Embryonic facial prominence (tissue), 1 donor: ENCODE results near the gene CENPC.

ENCODE experiments used
- DNase-seq: peaks from one replicate; pipeline ENCODE4 v3.0.0-alpha.2; 2016; ENCODE audit errors: extremely low spot score

CENPC gene, protein sequence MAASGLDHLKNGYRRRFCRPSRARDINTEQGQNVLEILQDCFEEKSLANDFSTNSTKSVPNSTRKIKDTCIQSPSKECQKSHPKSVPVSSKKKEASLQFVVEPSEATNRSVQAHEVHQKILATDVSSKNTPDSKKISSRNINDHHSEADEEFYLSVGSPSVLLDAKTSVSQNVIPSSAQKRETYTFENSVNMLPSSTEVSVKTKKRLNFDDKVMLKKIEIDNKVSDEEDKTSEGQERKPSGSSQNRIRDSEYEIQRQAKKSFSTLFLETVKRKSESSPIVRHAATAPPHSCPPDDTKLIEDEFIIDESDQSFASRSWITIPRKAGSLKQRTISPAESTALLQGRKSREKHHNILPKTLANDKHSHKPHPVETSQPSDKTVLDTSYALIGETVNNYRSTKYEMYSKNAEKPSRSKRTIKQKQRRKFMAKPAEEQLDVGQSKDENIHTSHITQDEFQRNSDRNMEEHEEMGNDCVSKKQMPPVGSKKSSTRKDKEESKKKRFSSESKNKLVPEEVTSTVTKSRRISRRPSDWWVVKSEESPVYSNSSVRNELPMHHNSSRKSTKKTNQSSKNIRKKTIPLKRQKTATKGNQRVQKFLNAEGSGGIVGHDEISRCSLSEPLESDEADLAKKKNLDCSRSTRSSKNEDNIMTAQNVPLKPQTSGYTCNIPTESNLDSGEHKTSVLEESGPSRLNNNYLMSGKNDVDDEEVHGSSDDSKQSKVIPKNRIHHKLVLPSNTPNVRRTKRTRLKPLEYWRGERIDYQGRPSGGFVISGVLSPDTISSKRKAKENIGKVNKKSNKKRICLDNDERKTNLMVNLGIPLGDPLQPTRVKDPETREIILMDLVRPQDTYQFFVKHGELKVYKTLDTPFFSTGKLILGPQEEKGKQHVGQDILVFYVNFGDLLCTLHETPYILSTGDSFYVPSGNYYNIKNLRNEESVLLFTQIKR

DNA sequence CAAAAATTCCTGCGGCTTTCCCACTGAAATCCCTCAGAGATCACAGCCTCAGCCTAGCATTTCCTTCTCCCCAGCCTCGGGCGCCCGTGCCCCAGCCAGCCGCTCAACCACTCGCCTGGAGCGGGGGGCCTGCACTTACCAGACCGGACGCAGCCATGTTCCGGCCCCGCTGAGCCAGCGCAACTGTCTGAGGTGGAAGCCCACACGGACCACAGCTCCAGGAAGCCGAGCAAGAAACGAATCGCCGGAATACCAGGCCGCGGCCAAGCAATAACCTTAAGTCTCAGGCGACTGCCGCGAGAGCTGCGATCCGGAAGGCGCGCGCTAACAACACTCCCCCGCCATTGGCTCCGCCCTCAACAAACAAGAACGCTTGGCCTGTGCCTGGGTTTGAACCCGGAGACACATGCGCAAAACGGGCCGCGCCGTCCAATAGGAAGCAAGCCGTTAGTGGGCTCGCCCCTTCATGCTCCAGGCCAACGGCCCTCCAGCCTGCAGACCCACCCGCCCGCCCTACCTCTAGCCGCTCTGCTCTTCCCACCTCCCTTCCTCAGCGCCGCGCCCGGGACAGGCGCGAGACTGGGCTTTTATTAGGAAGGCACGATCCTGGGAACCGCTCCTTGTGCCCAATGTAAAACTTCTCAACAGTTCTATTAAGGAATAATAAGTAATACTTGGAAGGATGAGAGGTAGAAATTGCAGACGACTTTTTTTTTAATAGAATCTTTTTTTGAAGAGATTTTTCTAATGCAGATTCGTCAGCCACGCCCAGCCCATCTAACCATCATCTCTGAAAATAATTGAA, at the start of gene CENPC:
TSS of gene CENPC (minus strand) at position 305 of the 805 bp plus-strand sequence. CDS start at position 157, 148 bp downstream.
- peak; percentile 93 for DNase-seq

DNA sequence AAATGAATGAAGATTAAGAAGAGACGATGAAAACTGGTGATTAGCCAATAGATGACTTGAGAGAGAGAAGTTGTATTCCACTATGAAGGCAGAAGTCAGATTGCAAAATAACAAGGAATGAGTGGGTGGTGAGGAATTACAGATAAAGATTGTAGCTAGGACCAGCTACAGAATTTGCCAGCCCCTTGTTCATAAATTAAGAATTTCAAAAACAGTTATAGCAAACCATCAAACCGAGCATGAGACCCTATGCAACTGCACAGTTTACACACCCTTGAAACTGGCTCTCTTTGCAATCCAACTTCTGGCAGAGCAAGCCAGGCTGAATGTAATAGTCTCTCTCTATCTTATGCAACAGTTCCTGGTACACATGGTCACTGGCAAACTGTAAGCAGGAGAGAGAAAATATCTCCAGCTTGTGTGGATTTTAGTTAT, 48.5 kb upstream of the CENPC start:
- DNase-seq = no peak

DNA sequence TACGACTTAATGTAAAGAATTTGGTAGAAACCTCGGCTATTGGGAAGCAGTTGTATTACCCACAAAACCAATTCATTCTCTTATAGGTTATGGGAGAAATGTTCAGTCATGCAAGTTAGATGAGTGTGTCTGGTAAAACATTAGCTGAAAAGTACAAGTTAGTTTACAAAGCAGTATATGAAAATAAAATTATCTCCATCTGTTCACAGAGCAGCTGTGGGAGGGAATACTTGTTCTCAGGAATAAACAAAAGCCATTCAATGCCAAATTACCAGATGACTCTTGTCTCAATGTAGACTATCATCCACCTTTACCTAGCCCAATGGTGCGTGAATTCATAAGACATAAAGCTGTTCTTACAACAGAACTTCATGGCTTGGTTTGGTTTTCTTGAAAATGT, 41.9 kb upstream of the CENPC start:
- no peak for DNase-seq

DNA sequence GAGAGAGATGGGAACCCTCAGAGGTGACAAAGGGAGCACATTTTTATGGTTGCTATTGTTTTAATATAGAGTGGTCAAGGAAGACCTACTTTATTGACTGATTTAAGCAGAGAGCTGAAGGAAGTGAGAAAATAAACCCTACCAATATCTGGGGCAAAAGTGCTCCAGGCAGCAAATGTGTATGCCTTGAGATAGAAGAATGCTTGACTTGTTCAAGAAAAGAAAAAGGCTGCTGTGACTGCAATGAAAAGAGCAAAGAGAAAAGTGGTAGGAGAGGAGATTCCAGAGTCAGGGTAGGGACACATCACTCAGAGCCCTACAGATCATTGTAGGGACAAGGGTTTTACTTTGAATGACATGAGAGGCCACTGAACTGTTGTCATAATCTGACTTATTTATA, 39.2 kb upstream of the CENPC start:
- DNase-seq = no peak

DNA sequence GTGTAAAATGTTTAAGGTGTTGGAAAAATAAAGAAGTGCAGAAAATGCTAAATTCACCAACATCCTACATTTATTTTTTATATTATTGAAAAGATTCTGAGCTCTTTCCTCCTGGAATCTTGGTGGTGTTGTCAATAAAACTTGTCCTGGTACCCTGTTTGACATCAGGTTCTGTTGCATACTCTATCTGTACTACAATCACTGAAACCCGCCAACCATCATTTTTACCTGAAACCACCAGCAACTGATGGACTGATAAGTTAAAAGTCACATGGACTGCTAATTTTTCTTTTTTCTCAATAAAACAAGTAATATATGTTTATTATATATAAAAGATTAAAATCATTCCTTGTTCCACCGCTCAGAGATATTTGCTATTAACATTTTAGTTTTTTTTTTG, 36.6 kb upstream of the CENPC start:
- DNase-seq = no peak

DNA sequence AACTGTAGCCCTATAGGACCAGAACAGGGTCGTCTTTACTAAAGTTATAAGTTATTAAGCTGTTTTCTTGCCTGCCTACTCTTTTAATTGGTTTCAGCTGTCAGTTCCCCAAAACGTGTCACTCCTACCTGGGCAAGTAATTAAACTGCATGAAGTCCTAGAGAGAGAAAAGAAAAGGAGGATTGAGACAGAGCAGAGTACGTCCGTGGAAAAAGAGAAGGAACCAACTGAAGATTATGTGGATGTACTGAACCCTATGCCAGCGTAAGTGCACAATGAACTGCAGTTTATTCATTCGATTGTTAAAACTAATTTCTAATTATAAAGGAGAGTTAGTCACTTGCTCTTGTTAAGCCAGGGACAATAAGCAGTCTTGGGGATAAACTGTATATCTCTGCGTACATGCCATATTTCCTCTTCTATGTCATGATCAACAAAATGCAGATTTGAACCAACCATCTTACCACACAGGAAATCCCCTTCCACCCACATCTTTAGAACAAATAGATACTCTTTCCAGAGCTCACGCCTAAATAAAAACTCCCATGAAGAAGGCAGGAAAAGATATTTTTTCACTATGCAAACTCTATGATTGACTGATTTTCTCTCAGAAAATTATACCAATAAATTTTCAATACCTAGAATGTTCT, 36.0 kb upstream of the CENPC start:
- DNase-seq = no peak

DNA sequence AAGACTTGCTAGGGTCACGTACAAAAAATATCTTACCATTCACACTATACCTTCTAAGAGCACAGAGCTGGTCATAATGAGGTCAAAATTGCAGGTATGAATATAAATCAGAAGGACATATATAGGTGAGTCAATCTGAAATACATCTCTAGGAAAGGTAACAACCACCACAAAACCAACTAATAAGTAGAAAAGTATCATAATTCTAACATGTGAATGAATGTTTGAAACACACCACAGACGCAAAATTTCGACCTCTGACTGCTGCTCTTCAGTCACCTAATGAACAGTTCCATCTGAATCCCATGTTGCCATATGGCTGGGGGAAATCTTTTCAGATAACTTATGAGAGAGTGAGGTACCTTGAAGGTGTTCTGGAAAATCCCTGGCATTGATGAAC, 35.3 kb upstream of the CENPC start:
- no peak for DNase-seq

DNA sequence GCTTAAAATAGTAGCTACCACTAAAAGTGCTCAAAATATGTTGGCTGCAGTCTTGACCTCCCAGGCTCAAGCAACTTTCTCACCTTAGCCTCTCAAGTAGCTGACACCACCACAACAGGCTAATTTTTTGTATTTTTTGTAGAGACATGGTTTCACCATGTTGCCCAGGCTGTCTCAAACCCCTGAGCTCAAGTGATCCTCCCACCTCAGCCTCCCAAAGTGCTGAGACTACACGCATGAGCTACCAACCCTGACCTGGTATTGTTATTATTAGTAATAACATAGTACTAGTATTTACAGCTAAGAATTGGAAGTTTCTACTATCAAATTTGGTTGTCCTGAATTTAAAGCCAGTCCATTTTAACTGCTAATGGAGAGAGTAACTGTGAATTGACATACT, 31.2 kb upstream of the CENPC start:
- no peak for DNase-seq

DNA sequence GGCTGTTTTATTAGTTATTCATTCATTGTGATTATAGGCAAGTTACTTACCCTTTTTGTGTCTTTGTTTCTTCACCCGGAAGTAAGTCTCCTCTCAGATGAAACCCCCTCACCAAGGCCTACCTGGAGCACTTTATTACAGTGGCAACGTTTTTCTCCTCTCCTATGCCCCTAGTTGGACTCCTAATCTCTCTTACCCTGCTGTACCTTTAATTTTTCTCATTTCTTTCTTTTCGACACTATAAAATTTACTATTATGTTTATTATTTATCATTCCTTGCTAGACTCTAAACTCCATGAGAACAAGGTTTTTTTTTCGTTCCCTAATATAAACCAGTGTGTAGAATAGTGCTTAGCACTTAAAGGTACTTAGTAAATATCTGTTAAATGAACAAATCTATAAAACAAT, 30.8 kb upstream of the CENPC start:
- no peak for DNase-seq

DNA sequence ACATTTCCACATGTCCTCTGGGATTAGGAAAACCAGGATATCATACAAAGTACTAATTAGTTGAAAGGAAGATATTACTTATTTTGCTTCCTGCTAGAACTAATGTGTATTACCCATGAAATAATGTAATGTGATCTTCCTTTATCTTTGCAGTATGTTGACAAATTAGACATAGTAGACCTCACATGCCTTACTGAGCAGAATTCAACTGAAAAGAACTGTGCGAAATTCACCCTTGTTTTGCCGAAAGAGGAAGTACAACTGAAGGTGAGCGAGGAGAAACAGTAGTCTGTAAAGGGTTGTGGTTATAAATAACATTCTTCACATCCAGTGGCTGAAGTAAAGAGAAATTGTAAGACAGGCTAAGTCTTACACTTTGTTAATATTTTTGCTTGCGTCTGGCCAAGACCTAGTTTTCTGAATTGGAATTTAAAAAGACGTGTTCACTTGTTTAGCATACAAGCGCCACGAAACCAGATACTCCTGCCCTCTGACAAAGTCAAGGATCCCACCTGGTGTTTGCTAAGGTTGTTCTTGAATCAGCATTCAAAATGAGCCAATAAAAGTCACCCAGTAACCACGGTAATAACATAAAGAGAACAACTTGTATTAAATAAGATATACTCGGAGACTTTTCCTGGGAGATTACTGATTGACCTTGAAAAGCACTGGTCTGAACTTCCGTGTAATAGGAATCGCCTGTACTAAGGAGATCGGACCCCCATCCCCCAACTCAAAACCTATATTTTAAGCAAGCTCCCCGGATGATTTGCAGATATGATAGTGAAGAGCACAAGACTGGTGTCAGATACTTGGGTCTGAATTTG, 30.1 kb upstream of the CENPC start:
- DNase-seq = no peak

DNA sequence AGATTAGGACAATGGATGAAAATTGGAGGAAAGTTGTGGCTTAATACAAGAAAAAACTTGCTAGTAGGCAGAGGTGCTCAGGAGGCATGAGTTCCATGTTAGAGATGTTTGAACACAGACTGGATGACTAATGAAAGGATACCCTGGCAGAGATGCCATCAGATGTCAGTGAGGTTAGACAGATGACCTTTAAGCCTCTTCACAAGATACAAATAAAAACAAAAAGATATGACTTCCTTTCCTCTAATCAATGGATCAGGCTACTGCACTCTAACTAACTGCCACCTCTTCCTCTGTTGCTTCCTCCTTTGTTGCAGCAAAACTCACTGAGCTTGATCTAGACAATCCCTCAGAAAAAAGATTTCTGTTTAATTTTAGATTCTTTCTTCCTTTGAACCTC, 27.9 kb upstream of the CENPC start:
- no peak for DNase-seq

DNA sequence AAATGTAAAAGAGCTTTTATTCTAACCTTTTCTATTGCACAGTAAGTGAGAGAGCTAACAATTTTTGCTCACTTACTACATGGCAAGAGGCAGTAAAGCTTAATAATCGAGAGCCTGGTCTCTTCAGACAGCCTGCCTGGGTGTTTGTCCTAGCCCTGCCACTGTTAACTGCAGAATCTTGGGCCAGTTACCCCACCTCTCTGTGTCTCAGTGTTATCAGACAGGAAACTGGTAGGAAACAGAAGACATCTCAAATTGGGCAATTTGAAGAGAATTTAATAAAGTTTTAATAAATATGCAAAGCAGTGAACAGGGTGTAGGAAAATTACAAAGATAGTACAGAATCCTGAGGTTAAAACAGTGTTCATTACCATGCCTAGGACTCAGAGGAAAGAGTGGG, 26.7 kb upstream of the CENPC start:
- no peak for DNase-seq

DNA sequence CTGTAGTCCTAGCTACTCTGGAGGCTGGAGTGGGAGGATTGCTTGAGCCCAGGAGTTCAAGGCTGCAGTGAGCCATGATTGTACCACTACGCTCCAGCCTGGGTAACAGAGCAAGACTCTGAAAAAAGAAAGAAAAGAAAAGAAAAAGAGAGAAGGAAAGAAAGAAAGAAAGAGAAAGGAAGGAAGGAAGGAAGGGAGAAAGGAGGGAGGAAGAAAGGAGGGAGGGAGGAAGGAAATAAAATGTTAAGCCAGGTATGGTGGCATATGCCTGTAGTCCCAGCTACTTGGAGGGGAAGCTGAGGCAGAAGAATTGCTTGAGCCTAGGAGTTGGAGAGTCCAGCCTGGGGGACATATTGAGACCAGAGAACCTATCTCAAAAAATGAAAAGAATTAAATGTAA, 25.2 kb upstream of the CENPC start:
- DNase-seq = no peak

DNA sequence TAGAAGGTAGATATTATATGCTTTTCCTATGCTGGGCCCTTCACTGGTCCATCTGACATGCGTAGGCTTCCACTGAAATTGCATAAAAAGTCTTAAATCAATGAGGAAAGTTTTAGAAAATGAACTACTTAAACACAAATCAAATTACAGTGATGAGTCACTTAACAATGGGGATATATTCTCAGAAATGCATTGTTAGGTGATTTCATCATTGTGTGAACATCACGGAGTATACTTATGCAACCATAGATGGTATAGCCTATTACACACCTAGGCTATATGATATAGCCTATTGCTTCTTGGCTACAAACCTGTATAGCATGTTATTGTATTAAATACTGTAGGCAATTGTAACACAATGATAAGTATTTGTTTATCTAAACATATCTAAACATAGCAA, 23.5 kb upstream of the CENPC start:
- no peak for DNase-seq

DNA sequence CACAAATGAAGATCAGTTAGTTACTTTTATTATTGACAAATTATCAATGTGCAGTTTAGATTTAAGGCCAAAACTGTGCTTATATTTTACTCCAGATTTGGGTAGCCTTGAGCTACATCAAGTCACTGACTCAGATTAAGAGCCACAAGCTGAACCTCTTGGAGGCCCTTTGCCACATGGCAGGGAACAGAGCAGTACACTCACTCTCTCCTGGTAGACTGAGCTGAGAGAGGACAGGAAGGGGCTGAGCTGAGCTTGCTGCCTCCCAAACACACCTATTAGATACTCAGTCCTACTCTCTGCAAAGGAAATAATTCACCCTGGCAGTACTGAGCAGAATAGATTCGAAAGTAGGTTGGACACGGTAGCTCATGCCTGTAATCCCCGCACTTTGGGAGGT, 21.0 kb upstream of the CENPC start:
- no peak for DNase-seq

DNA sequence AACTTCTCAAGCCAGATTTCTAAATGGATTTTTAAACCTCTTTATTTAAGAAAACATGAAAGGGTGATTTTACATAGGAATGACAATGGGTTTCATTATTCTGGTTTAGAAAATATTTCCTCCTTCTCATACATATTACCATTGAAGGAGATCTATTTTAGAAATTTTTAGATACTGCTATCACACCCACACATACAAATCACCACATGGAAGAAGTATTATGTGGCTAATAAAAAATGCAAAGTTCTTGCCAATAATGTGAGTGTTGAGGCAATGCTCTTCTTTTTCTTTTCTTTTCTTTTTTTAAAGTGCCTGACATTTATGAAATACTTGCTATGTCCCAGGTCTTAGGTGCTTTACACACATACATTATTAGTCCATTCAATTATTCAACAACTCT, 20.0 kb upstream of the CENPC start:
- no peak for DNase-seq

DNA sequence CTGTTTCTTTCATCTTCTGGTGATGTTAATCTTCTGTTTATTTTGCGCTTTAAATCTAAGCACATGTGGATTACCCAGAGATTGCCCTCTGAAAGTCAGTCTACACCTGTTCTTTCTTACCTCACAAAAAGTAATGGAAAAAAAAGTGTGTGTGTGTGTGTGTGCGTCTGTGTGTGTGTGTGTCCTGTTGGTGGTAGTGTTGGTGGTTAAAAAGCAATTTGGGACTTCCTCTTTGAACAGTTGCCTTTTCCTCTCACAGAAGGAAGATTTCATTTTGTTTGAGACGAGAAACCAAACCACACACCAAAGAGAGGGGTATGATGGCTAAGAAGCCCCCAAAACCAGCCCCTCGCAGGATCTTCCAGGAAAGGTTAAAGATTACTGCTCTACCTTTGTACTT, 13.2 kb upstream of the CENPC start, which contains the start of gene STAP1:
TSS of gene STAP1 (plus strand) at position 235 of the 400 bp plus-strand sequence. CDS start at position 318, 83 bp downstream.
- DNase-seq = no peak

DNA sequence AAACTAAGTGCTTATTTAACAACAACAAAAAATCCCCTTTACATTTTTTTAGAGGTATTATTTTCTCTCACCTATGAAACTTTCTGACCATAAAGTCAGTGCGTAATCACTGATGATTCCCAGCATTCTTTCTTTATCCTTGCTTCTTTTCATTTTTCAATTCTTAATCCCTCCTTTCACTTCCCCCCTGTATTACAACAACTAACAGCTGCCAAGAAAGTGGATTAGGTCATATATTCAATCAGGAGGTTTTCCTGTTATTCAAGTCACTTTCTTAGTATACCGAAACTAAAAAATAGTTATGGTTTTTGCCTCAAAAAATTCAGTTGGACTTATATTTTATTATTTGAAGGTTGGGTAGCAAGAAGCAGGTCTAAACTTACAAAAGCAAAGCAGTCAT, 11.1 kb upstream of the CENPC start:
- no peak for DNase-seq

DNA sequence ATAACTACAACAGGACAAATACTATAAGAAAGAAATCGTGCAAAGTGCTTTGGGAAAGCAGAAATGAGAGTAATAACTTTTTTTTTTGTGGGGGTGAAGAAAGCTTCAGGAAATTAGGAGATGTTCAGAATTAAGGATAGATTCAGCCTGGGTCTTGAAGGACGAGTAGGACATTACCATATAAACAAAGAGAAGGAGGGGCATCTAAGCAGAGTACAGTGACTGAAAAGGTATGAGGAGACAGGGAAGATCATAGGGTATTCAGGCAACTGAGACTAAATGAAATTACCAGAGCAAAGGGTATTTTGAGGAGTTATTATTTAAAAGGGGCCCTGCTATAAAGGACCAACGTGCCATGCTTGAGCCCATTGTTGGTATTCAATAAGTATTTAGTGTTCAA, 10.1 kb upstream of the CENPC start:
- no peak for DNase-seq

DNA sequence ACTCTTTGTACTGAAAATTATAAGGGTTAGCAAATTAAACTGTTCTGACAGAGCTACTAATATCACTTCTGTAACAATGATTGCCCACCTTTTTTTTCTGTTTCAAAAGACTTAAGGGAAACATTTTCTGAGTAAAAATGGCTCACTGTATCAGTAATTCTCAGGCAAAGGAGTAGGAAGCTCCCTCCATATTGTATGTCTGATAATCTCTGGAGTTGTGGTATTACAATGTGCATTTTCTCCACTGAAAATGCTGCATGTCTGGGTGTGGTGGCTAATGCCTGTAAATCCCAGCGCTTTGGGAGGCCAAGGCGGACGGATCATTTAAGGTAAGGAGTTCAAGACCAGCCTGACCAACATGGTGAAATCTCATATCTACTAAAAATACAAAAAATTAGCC, 8.8 kb upstream of the CENPC start:
- DNase-seq = no peak
